H1 (cell line): Measurements from ENCODE around the gene RPL41. TPM values are rescaled to one million over a fixed set of nuclear protein-coding genes. Genes with fewer than 3 reads are reported as not detected.

Source experiments
- CTCF ChIA-PET: fragments of 300-600 bp; sonication (Branson Sonifier 250); formaldehyde crosslinking; loops from one replicate; lab custom pipeline; 2021; ENCODE audit not compliant: partially characterized antibody; lab: Charles Lee
- POLR2A ChIA-PET: fragments of 300-600 bp; sonication (Branson Sonifier 250); formaldehyde crosslinking; loops from one replicate; lab custom pipeline; 2021; ENCODE audit warnings: inconsistent platforms; ENCODE audit not compliant: partially characterized antibody; lab: Charles Lee
- DNase-seq, 2 experiments: peaks; one replicate each; pipeline versions ENCODE4 v3.0.0 to v3.0.0-alpha.2; 2010 to 2022; ENCODE audit warnings: low spot score in 2 of 2, low read depth in 1 of 2, mixed read lengths in 1 of 2
- FAIRE-seq: peaks from 2 replicates; lab custom pipeline; 2011; peaks lifted over from hg19 to GRCh38; lab: Jason Lieb, UNC
- H2AFZ ChIP-seq: 2 replicates; pipeline ENCODE4 v1.8.1; 2012; ENCODE audit warnings: low read length, inconsistent platforms
- H2AK5ac ChIP-seq: 2 replicates; pipeline ENCODE4 v1.6.1; 2013; ENCODE audit warnings: low read depth, low read length
- H2BK120ac ChIP-seq: replicated peaks from 2 replicates; pipeline ENCODE3; 2013; ENCODE audit warnings: low read depth, low read length, inconsistent platforms
- H2BK12ac ChIP-seq: 2 replicates; pipeline ENCODE4 v1.6.1; 2013; ENCODE audit warnings: low read depth, low read length
- H2BK15ac ChIP-seq: 2 replicates; pipeline ENCODE4 v1.6.1; 2013; ENCODE audit warnings: low read length
- H2BK20ac ChIP-seq: 2 replicates; pipeline ENCODE4 v1.6.1; 2013; ENCODE audit warnings: low read length
- H2BK5ac ChIP-seq: 2 replicates; pipeline ENCODE4 v1.6.1; 2013; ENCODE audit warnings: low read depth, low read length
- H3K14ac ChIP-seq: 2 replicates; pipeline ENCODE4 v1.6.1; 2013; ENCODE audit warnings: inconsistent platforms; ENCODE audit not compliant: insufficient read length
- H3K18ac ChIP-seq: 2 replicates; pipeline ENCODE4 v1.6.1; 2013; ENCODE audit warnings: low read length; ENCODE audit errors: extremely low read depth
- H3K23ac ChIP-seq: 2 replicates; pipeline ENCODE4 v1.6.1; 2013; ENCODE audit warnings: inconsistent platforms; ENCODE audit not compliant: insufficient read length
- H3K23me2 ChIP-seq: 2 replicates; pipeline ENCODE4 v1.6.1; 2013; ENCODE audit warnings: low read depth, low read length
- H3K27ac ChIP-seq: 2 replicates; pipeline ENCODE4 v1.6.1; 2011; ENCODE audit warnings: low read depth, low read length, inconsistent platforms
- H3K27me3 ChIP-seq, 4 experiments: replicated peaks in 1 of 4; 1 replicate in 1 of 4; 2 replicates in 3 of 4; pipeline versions ENCODE4 v1.6.1 to v1.8.1; 2011 to 2013; ENCODE audit warnings: low read length in 3 of 4, mild to moderate bottlenecking in 3 of 4, inconsistent platforms in 2 of 4, mixed read lengths in 2 of 4, moderate library complexity in 1 of 4; ENCODE audit not compliant: control insufficient read depth in 3 of 4, insufficient read depth in 3 of 4; ENCODE audit errors: extremely low read depth in 1 of 4
- H3K36me3 ChIP-seq, 4 experiments: 2 replicates each; pipeline versions ENCODE4 v1.6.1 to v1.8.1; 2011 to 2013; ENCODE audit warnings: mild to moderate bottlenecking in 4 of 4, low read length in 3 of 4, moderate library complexity in 2 of 4, control low read depth in 1 of 4, inconsistent platforms in 1 of 4; ENCODE audit not compliant: insufficient read depth in 4 of 4, control insufficient read depth in 2 of 4
- H3K4ac ChIP-seq: replicated peaks from 2 replicates; pipeline ENCODE3; 2013; ENCODE audit warnings: low read length, low read depth, mixed read lengths, inconsistent platforms; ENCODE audit not compliant: insufficient read length
- H3K4me1 ChIP-seq, 4 experiments: replicated peaks in 1 of 4; 1 replicate in 1 of 4; 2 replicates in 3 of 4; pipeline versions ENCODE4 v1.6.1 to v1.8.1; 2011 to 2013; ENCODE audit warnings: low read length in 3 of 4, inconsistent platforms in 2 of 4, mixed read lengths in 1 of 4; ENCODE audit not compliant: insufficient read depth in 4 of 4, control insufficient read depth in 3 of 4
- H3K4me2 ChIP-seq, 2 experiments: 2 replicates each; pipeline versions ENCODE4 v1.6.1 to v1.8.1; 2011 to 2013; ENCODE audit warnings: low read depth in 2 of 2, low read length in 2 of 2, control low read depth in 1 of 2, inconsistent platforms in 1 of 2, mild to moderate bottlenecking in 1 of 2; ENCODE audit not compliant: insufficient read depth in 1 of 2
- H3K4me3 ChIP-seq, 4 experiments: fragments of 200-600, 300-600 bp in 1 of 4; sonication (generic), shearing (Covaris generic), sonication (Bioruptor Twin) in 1 of 4; 2 replicates each; pipeline versions ENCODE4 v1.5.1 to v1.8.1; 2011 to 2016; ENCODE audit warnings: low read length in 4 of 4, low read depth in 3 of 4, control low read depth in 2 of 4, inconsistent platforms in 2 of 4, mild to moderate bottlenecking in 2 of 4, mixed read lengths in 1 of 4, moderate library complexity in 1 of 4; ENCODE audit not compliant: insufficient read depth in 2 of 4; ENCODE audit errors: extremely low read depth in 1 of 4
- H3K56ac ChIP-seq: replicated peaks from 2 replicates; pipeline ENCODE3; 2013; ENCODE audit warnings: low read depth, mild to moderate bottlenecking, mixed read lengths, low read length, inconsistent platforms; ENCODE audit not compliant: insufficient read length
- H3K79me1 ChIP-seq: 2 replicates; pipeline ENCODE4 v1.6.1; 2013; ENCODE audit warnings: low read depth, low read length, control low read depth
- H3K79me2 ChIP-seq, 2 experiments: 2 replicates each; pipeline versions ENCODE4 v1.6.1 to v1.8.1; 2012 to 2013; ENCODE audit warnings: low read length in 2 of 2, mild to moderate bottlenecking in 2 of 2, inconsistent platforms in 1 of 2; ENCODE audit not compliant: insufficient read depth in 2 of 2, control insufficient read depth in 1 of 2
- H3K9ac ChIP-seq, 4 experiments: replicated peaks in 1 of 4; 1 replicate in 1 of 4; 2 replicates in 3 of 4; pipeline versions ENCODE4 v1.6.1 to v1.8.1; 2011 to 2013; ENCODE audit warnings: low read depth in 3 of 4, low read length in 3 of 4, control low read depth in 2 of 4, mild to moderate bottlenecking in 2 of 4, moderate library complexity in 2 of 4, inconsistent platforms in 1 of 4; ENCODE audit errors: extremely low read depth in 1 of 4
- H3K9me3 ChIP-seq, 2 experiments: 2 replicates each; pipeline versions ENCODE4 v1.6.1 to v1.8.1; 2012 to 2013; ENCODE audit warnings: mild to moderate bottlenecking in 2 of 2, moderate library complexity in 2 of 2, control low read depth in 1 of 2, inconsistent platforms in 1 of 2, low read depth in 1 of 2, low read length in 1 of 2, mixed read lengths in 1 of 2; ENCODE audit not compliant: insufficient read depth in 2 of 2
- H4K20me1 ChIP-seq, 2 experiments: replicated peaks in 1 of 2; 2 replicates each; pipeline versions ENCODE3 to v1.8.1; 2011 to 2013; ENCODE audit warnings: inconsistent platforms in 2 of 2, low read length in 2 of 2, mild to moderate bottlenecking in 1 of 2; ENCODE audit not compliant: insufficient read depth in 2 of 2, control insufficient read depth in 1 of 2
- H4K5ac ChIP-seq: 2 replicates; pipeline ENCODE4 v1.6.1; 2013; ENCODE audit warnings: low read length, low read depth, mixed read lengths, inconsistent platforms; ENCODE audit not compliant: insufficient read length
- H4K8ac ChIP-seq: 2 replicates; pipeline ENCODE4 v1.8.0; 2013; ENCODE audit warnings: mild to moderate bottlenecking, moderate library complexity, low read length, inconsistent platforms; ENCODE audit not compliant: insufficient read depth; ENCODE audit errors: extremely low read depth
- H4K91ac ChIP-seq: replicated peaks from 2 replicates; pipeline ENCODE3; 2013; ENCODE audit warnings: low read length, mixed read lengths, inconsistent platforms; ENCODE audit not compliant: insufficient read length
- ASH2L ChIP-seq: fragments of 200-600, 300-600 bp; sonication (generic); IDR thresholded peaks from one replicate; pipeline ENCODE4 v1.7.1; 2017; ENCODE audit warnings: low read length
- BCL11A ChIP-seq, 2 experiments: IDR thresholded peaks; one replicate each; pipeline ENCODE4 v1.6.1; 2011; ENCODE audit warnings: low read depth in 2 of 2, low read length in 2 of 2, mild to moderate bottlenecking in 2 of 2
- BRCA1 ChIP-seq: IDR thresholded peaks from 2 replicates; pipeline ENCODE4 v1.6.1; 2012; ENCODE audit warnings: low read depth, low read length, improper control_type of control experiment
- CBX8 ChIP-seq: fragments of 300-800, 300-1000 bp; sonication (generic); IDR thresholded peaks from 2 replicates; pipeline ENCODE4 v1.7.1; 2016; ENCODE audit warnings: low read depth, low read length, borderline replicate concordance
- E2F6 ChIP-seq: IDR thresholded peaks from 2 replicates; pipeline ENCODE4 v1.6.1; 2012; ENCODE audit warnings: inconsistent platforms
- KDM4A ChIP-seq: IDR thresholded peaks from one replicate; pipeline ENCODE4 v1.7.1; 2012; ENCODE audit warnings: low read depth, mild to moderate bottlenecking, moderate library complexity, low read length, inconsistent platforms; ENCODE audit not compliant: severe bottlenecking
- RXRA ChIP-seq: IDR thresholded peaks from 2 replicates; pipeline ENCODE4 v1.6.1; 2011; ENCODE audit warnings: low read depth, mild to moderate bottlenecking, low read length, moderate library complexity; ENCODE audit not compliant: insufficient read depth
- SIN3A ChIP-seq, 2 experiments: IDR thresholded peaks in 1 of 2; conservative IDR thresholded peaks in 1 of 2; 2 replicates each; pipeline ENCODE4 v1.6.1; 2011 to 2012; ENCODE audit warnings: low read length in 2 of 2, improper control_type of control experiment in 1 of 2, low read depth in 1 of 2, mild to moderate bottlenecking in 1 of 2
- TAF1 ChIP-seq: IDR thresholded peaks from 2 replicates; pipeline ENCODE4 v1.6.1; 2011; ENCODE audit warnings: mild to moderate bottlenecking, low read depth, low read length
- TAF7 ChIP-seq: optimal IDR thresholded peaks from 2 replicates; pipeline ENCODE3; 2011; ENCODE audit warnings: low read depth, mild to moderate bottlenecking, inconsistent platforms, low read length, moderate library complexity, borderline replicate concordance
- WGBS, 2 experiments: shearing (Covaris generic) in 1 of 2; methylation state at CpG; one replicate each; pipeline versions ENCODE4 v1.1.6 to v1.1.7; 2013 to 2015; ENCODE audit warnings: low lambda C conversion rate in 2 of 2, mixed read lengths in 2 of 2, inconsistent platforms in 1 of 2, low coverage in 1 of 2, missing lambda C conversion rate in 1 of 2; ENCODE audit not compliant: insufficient replicate concordance in 2 of 2, insufficient coverage in 1 of 2, insufficient read length in 1 of 2; ENCODE audit errors: extremely low coverage in 1 of 2, missing lambda C conversion rate in 1 of 2; 5-methylcytosine and 5-hydroxymethylcytosine counted together
- polyA plus RNA-seq, 7 experiments: library from polyadenylated mRNA; depleted of rRNA in 3 of 7; stranded (reverse) in 5 of 7; unstranded in 2 of 7; fragments of >200 nt in 5 of 7; fragments of 200-250 nt in 2 of 7; gene quantifications; 1 replicate in 5 of 7; 2 replicates in 1 of 7; 4 replicates in 1 of 7; pipeline versions ENCODE4 v1.2.1 to v1.2.3, GENCODE V29; 2011 to 2013; ENCODE audit warnings: missing spikeins in 2 of 7, mixed read lengths in 2 of 7
- total RNA-seq: library from RNA; stranded (reverse); fragmentation: NEBNext Ultra II Directional; extraction: Animal tissue kit (Norgen Biotek cat#: 25700); gene quantifications from 2 replicates; pipeline ENCODE4 v1.2.1, GENCODE V29; 2021

RPL41 gene
- total and polyA plus RNA-seq, 2 of the 8 experiments (the other 6 are each of a cell fraction or from before 2014, with no cell fraction given), result 4,440 to 16,488 TPM

GRCh38 chr12:56104109-56104814, 12.2 kb upstream of the RPL41 start, which contains the start of gene PA2G4:
TSS of gene PA2G4 (plus strand) at chr12:56104559. CDS start at chr12:56104738, 179 bp downstream.
- Histone ChIP-seq H3K79me2 (peaks cover 21 to 31% of the 10 kb centered on the region in 2 experiments), H3K14ac (no peak within 1 kb of the TSS), H3K23me2 (peaks cover 8% of the 10 kb centered on the region), H3K27me3 (no peaks in the 10 kb centered on the region), H3K9ac (peak within 1 kb of the TSS; percentile 75 to 94 (median 90)), H3K36me3 (peaks cover 24 to 57% (median 45%) of the 10 kb centered on the region in 4 experiments), H4K20me1 (peaks cover 4 to 5% of the 10 kb centered on the region in 2 experiments), H3K4ac (peak within 1 kb of the TSS; percentile 65), H2BK120ac (no peak within 1 kb of the TSS), H4K91ac (peak within 1 kb of the TSS; percentile 49), H3K4me3 (peak within 1 kb of the TSS; percentile 81 to 95 (median 92)), H2BK15ac (no peak within 1 kb of the TSS), H4K5ac (peak within 1 kb of the TSS; percentile 79), H3K4me1 (peaks cover 0 to 9% (median 3%) of the 10 kb centered on the region in 4 experiments; a peak in 5 of 7 replicates), H3K79me1 (0 out of 2 replicates have a peak, but pooled peaks cover 2% of the 10 kb centered on the region), H3K9me3 (no peaks in the 10 kb centered on the region), H3K18ac (peak within 1 kb of the TSS; percentile 94; the same call in 1 of the 2 replicates), H3K4me2 (peak within 1 kb of the TSS; percentile 85 to 99), H2BK5ac (peak within 1 kb of the TSS; percentile 98), H2AK5ac (no peak within 1 kb of the TSS), H3K23ac (no peak within 1 kb of the TSS), H4K8ac (peak within 1 kb of the TSS; percentile 84; the same call in 1 of the 2 replicates), H2BK12ac (no peak within 1 kb of the TSS), H2BK20ac (no peak within 1 kb of the TSS), H3K56ac (peak within 1 kb of the TSS; percentile 80), H2AFZ (no peak within 1 kb of the TSS), H3K27ac (peak within 1 kb of the TSS; percentile 88; the same call in 1 of the 2 replicates)
- WGBS, 2 experiments, result 1% methylated on average over 50 of the region's 60 CpGs; no CpG with 5 or more reads in 1 of the 2 experiments
- peak; percentile 95 to 99 for DNase-seq
- POLR2A ChIA-PET, result interaction anchor here (0.7 to 11.1 kb wide), 43 partner anchors 8 to 1125 kb away, joined by 3 to 267 read pairs (median 5); partner anchors contain the start of genes CD63, CNPY2, DNAJC14 and ERBB3
- CTCF ChIA-PET, result interaction anchor here (0.6 to 7.2 kb wide), 12 partner anchors 11 to 151 kb away, joined by 3 to 34 read pairs (median 5); partner anchors contain the start of genes ERBB3, SMARCC2 and ZC3H10
- no peak for FAIRE-seq
- TF ChIP-seq ASH2L, result peak; percentile 95
- TF ChIP-seq BRCA1, result peak; percentile 79
- TF ChIP-seq TAF7, result peak; percentile 37
- TF ChIP-seq KDM4A, result peak; percentile 53
- TF ChIP-seq TAF1, result peak; percentile 66; the same call in 1 of the 2 replicates
- TF ChIP-seq RXRA, result no peak
- no peak for TF ChIP-seq BCL11A (IDR thresholded peaks at IDR 0.05; ENCODE audit: low read depth in 2 of 2, low read length in 2 of 2)
- TF ChIP-seq E2F6, result peak; percentile 62
- peak in 1 of 2 experiments; percentile 88; a peak in 2 of 4 replicates for TF ChIP-seq SIN3A (conservative IDR thresholded peaks at IDR 0.05 in 1 of 2, IDR thresholded peaks at IDR 0.05 in 1 of 2; ENCODE audit: low read depth in 1 of 2, low read length in 2 of 2)
- TF ChIP-seq CBX8, result no peak
